GM12878 (cell line): ENCODE data around the gene CCDC198. TPM values are rescaled to one million over a fixed set of nuclear protein-coding genes. Genes with fewer than 3 reads are reported as not detected.

Experiments used
- BRCA1 ChIP-seq: IDR thresholded peaks from 2 replicates; pipeline ENCODE4 v1.6.1; 2011; ENCODE audit warnings: low read depth, low read length, improper control_type of control experiment
- KDM1A ChIP-seq: fragments of 200-600 bp; sonication (generic); IDR thresholded peaks from 2 replicates; pipeline ENCODE4 v1.6.1; 2016; ENCODE audit warnings: borderline replicate concordance
- ZNF274 ChIP-seq: IDR thresholded peaks from one replicate; pipeline ENCODE4 v1.8.0; 2011; ENCODE audit not compliant: insufficient read length, insufficient read depth
- polyA plus RNA-seq, 11 experiments: library from polyadenylated mRNA; depleted of rRNA in 4 of 11; unstranded in 6 of 11; stranded (reverse) in 5 of 11; fragments of >200 nt; fragmentation: Nextera tagmentation in 4 of 11; fragmentation: Illumina TruSeq in 1 of 11; extraction: Ambion mirVana in 4 of 11; extraction: Trizol in 1 of 11; gene quantifications; 1 replicate in 1 of 11; 2 replicates in 10 of 11; pipeline versions ENCODE4 v1.2.1 to v1.2.3, GENCODE V29; 2011 to 2016; ENCODE audit warnings: inconsistent platforms in 2 of 11, missing spikeins in 2 of 11, low read depth in 1 of 11
- total RNA-seq, 4 experiments: library from RNA; depleted of rRNA in 3 of 4; stranded (reverse); fragments of >200 nt in 3 of 4; fragmentation: Illumina TruSeq in 1 of 4; extraction: Trizol in 1 of 4; gene quantifications; 2 replicates each; pipeline versions ENCODE4 v1.2.1 to v1.2.3, GENCODE V29; 2013 to 2021
- TF ChIP-seq, protein P1 (sequence below): IDR thresholded peaks from 2 replicates; pipeline ENCODE4 v1.6.1; 2012; ENCODE audit warnings: improper control_type of control experiment, low read depth, low read length; ENCODE audit not compliant: insufficient replicate concordance
- TF ChIP-seq, protein P2 (sequence below): IDR thresholded peaks from 2 replicates; pipeline ENCODE4 v1.6.1; 2011; ENCODE audit warnings: borderline replicate concordance, low read depth, mild to moderate bottlenecking, moderate library complexity, low read length; ENCODE audit not compliant: insufficient read depth, poor library complexity, severe bottlenecking

Gene CCDC198
- total and polyA plus RNA-seq, 10 of the 15 experiments (the other 5 are each of a cell fraction or from before 2014, with no cell fraction given), result 1.3 to 12.5 (median 2.3) TPM

DNA sequence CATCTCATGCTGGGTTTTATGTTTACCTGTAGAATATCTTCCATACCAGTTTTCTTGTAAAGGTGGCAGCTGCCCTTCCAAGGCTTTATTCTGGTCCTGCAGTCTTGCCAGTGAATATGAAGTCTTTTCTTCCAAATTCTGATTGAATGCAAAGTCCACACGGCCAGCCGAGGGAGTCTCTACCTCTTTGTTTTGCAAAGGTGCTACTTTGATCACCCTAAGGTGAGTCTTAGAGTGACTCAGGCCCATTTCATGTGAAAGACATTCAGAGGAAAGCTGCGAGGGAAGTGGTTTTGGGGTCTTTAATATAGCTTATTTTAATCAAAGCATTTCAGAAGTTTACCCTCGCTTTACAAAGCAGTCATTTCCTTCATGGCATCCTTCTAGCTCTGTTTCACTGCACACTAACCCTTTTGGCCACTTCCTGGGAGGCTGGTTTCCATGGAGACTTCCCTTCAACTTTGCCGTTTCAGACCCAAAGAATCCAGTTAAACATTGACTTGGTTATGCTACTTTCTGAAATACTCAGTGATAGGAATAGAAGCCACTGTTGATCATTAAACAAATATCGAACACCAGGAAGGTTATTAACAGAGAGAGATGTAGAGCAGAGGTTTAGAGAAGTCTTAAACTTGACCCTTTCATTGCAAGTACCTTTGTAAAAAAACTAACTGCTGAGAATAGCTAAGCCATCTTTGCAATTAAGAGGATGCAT lies at the start of gene CCDC198 (continued):
- TF ChIP-seq, protein P1, sequence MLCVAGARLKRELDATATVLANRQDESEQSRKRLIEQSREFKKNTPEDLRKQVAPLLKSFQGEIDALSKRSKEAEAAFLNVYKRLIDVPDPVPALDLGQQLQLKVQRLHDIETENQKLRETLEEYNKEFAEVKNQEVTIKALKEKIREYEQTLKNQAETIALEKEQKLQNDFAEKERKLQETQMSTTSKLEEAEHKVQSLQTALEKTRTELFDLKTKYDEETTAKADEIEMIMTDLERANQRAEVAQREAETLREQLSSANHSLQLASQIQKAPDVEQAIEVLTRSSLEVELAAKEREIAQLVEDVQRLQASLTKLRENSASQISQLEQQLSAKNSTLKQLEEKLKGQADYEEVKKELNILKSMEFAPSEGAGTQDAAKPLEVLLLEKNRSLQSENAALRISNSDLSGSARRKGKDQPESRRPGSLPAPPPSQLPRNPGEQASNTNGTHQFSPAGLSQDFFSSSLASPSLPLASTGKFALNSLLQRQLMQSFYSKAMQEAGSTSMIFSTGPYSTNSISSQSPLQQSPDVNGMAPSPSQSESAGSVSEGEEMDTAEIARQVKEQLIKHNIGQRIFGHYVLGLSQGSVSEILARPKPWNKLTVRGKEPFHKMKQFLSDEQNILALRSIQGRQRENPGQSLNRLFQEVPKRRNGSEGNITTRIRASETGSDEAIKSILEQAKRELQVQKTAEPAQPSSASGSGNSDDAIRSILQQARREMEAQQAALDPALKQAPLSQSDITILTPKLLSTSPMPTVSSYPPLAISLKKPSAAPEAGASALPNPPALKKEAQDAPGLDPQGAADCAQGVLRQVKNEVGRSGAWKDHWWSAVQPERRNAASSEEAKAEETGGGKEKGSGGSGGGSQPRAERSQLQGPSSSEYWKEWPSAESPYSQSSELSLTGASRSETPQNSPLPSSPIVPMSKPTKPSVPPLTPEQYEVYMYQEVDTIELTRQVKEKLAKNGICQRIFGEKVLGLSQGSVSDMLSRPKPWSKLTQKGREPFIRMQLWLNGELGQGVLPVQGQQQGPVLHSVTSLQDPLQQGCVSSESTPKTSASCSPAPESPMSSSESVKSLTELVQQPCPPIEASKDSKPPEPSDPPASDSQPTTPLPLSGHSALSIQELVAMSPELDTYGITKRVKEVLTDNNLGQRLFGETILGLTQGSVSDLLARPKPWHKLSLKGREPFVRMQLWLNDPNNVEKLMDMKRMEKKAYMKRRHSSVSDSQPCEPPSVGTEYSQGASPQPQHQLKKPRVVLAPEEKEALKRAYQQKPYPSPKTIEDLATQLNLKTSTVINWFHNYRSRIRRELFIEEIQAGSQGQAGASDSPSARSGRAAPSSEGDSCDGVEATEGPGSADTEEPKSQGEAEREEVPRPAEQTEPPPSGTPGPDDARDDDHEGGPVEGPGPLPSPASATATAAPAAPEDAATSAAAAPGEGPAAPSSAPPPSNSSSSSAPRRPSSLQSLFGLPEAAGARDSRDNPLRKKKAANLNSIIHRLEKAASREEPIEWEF, result peak; percentile 45
- TF ChIP-seq BRCA1 (no peak), ZNF274 (no peak), KDM1A (no peak)
- TF ChIP-seq, protein P2, sequence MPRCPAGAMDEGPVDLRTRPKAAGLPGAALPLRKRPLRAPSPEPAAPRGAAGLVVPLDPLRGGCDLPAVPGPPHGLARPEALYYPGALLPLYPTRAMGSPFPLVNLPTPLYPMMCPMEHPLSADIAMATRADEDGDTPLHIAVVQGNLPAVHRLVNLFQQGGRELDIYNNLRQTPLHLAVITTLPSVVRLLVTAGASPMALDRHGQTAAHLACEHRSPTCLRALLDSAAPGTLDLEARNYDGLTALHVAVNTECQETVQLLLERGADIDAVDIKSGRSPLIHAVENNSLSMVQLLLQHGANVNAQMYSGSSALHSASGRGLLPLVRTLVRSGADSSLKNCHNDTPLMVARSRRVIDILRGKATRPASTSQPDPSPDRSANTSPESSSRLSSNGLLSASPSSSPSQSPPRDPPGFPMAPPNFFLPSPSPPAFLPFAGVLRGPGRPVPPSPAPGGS, result no peak
